Tibial artery (tissue), 4 donors: Measurements from ENCODE around the gene IL17RD.

Experiments used
- DNase-seq, 2 donors: peaks; one replicate each; pipeline ENCODE4 v3.0.0-alpha.2; 2019
- H3K27ac ChIP-seq, 2 donors: fragments of 200-600 bp; sonication (generic) in 1 of 2; 1 replicate in 1 of 2; 2 replicates in 1 of 2; pipeline ENCODE4 v1.5.1; 2018 to 2019; ENCODE audit warnings: mild to moderate bottlenecking in 1 of 2
- H3K27me3 ChIP-seq, 2 donors: fragments of 200-600 bp; sonication (generic) in 1 of 2; one replicate each; pipeline versions ENCODE4 v1.5.1 to v1.6.0; 2016 to 2019
- H3K36me3 ChIP-seq, 3 donors: fragments of 200-600 bp; sonication (generic) in 2 of 3; one replicate each; pipeline ENCODE4 v1.5.1; 2016 to 2019; ENCODE audit warnings: mild to moderate bottlenecking in 2 of 3
- H3K4me1 ChIP-seq, 4 donors: fragments of 200-600 bp; sonication (generic) in 2 of 4; 1 replicate in 3 of 4; 2 replicates in 1 of 4; pipeline ENCODE4 v1.5.1; 2016 to 2019
- H3K4me3 ChIP-seq, 2 donors: fragments of 200-600 bp; sonication (generic) in 1 of 2; 1 replicate in 1 of 2; 2 replicates in 1 of 2; pipeline ENCODE4 v1.5.1; 2018 to 2019; ENCODE audit warnings: mild to moderate bottlenecking in 2 of 2
- H3K9me3 ChIP-seq, 3 donors: fragments of 200-600 bp; sonication (generic) in 1 of 3; one replicate each; pipeline ENCODE4 v1.5.1; 2016 to 2019
- CTCF ChIP-seq, 2 experiments: fragments of 200-600 bp in 1 of 2; fragments of 450-650 bp in 1 of 2; IDR thresholded peaks; one replicate each; pipeline ENCODE4 v1.5.1; 2017 to 2019; ENCODE audit warnings: antibody characterized with exemption in 2 of 2, mild to moderate bottlenecking in 1 of 2, moderate library complexity in 1 of 2
- intact Hi-C: fragments of 100-400 bp; cut with DNase I; formaldehyde crosslinking; loops from one replicate; pipeline ENCODE4 v1.15.0; 2023; ENCODE audit warnings: low total_unique reads

IL17RD gene

GRCh38 chr3:57158813-57159738 lies 6.1 kb downstream of the IL17RD start:
- H3K4me3 ChIP-seq, result no peak overlapping the region
- H3K27ac ChIP-seq, result no peak overlapping the region
- no peak for DNase-seq
- intact Hi-C loops, result no loop called here
- no peaks in the 10 kb centered on the region for H3K9me3 ChIP-seq
- no peak for TF ChIP-seq CTCF (IDR thresholded peaks at IDR 0.05)
- peaks cover 0 to 4% (median 2%) of the 10 kb centered on the region in 4 donors for H3K4me1 ChIP-seq
- H3K27me3 ChIP-seq, result no peaks in the 10 kb centered on the region
- no peaks in the 10 kb centered on the region for H3K36me3 ChIP-seq

- Histone ChIP-seq H3K27ac (no peak overlapping the region), H3K4me1 (no peaks in the 10 kb centered on the region), H3K36me3 (no peaks in the 10 kb centered on the region), H3K27me3 (no peaks in the 10 kb centered on the region), H3K4me3 (no peak overlapping the region), H3K9me3 (no peaks in the 10 kb centered on the region)
- no peak for DNase-seq
- TF ChIP-seq CTCF (IDR thresholded peaks at IDR 0.05), result no peak
- intact Hi-C loops, result no loop called here
Measured at GRCh38 chr3:57158325-57158724, 6.8 kb downstream of the IL17RD start.

- intact Hi-C loops, result no loop called here
- H3K4me1 ChIP-seq, result no peaks in the 10 kb centered on the region
- H3K4me3 ChIP-seq, result no peak overlapping the region
- H3K27ac ChIP-seq, result no peak overlapping the region
- no peaks in the 10 kb centered on the region for H3K36me3 ChIP-seq
- H3K27me3 ChIP-seq, result no peaks in the 10 kb centered on the region
- TF ChIP-seq CTCF (IDR thresholded peaks at IDR 0.05), result no peak
- H3K9me3 ChIP-seq, result no peaks in the 10 kb centered on the region
- DNase-seq, result no peak
Measured at GRCh38 chr3:57157545-57157944, 7.6 kb downstream of the IL17RD start.

GRCh38 chr3:57155310-57155643 lies 9.9 kb downstream of the IL17RD start:
- TF ChIP-seq CTCF (IDR thresholded peaks at IDR 0.05), result no peak
- no peaks in the 10 kb centered on the region for H3K36me3 ChIP-seq
- peaks cover 0 to 5% (median 0%) of the 10 kb centered on the region in 4 donors for H3K4me1 ChIP-seq
- no peak for DNase-seq
- H3K4me3 ChIP-seq, result no peak overlapping the region
- H3K27ac ChIP-seq, result no peak overlapping the region
- no peaks in the 10 kb centered on the region for H3K9me3 ChIP-seq
- H3K27me3 ChIP-seq, result no peaks in the 10 kb centered on the region
- intact Hi-C loops, result no loop called here

- no peak for DNase-seq
- Histone ChIP-seq H3K36me3 (no peaks in the 10 kb centered on the region), H3K4me3 (no peak overlapping the region), H3K27me3 (no peaks in the 10 kb centered on the region), H3K9me3 (no peaks in the 10 kb centered on the region), H3K27ac (no peak overlapping the region), H3K4me1 (peaks cover 0 to 11% (median 0%) of the 10 kb centered on the region in 4 donors)
- intact Hi-C loops, result no loop called here
- no peak for TF ChIP-seq CTCF (IDR thresholded peaks at IDR 0.05)
Measured at GRCh38 chr3:57154470-57155309, 10.5 kb downstream of the IL17RD start.
